ENCODE measurements around the gene ASB4.
"Not testable (repeated sequence)": the region's sequence is repeated elsewhere in the genome, so short reads cannot be mapped to it uniquely, and the experiment has no call there.

The ASB4 gene, protein sequence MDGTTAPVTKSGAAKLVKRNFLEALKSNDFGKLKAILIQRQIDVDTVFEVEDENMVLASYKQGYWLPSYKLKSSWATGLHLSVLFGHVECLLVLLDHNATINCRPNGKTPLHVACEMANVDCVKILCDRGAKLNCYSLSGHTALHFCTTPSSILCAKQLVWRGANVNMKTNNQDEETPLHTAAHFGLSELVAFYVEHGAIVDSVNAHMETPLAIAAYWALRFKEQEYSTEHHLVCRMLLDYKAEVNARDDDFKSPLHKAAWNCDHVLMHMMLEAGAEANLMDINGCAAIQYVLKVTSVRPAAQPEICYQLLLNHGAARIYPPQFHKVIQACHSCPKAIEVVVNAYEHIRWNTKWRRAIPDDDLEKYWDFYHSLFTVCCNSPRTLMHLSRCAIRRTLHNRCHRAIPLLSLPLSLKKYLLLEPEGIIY

GRCh38 chr7:95485391-95486123 lies at the start of gene ASB4:
Gene ASB4, plus strand, starts transcription at chr7:95485943. Its CDS starts 29 bp downstream, at chr7:95485972.
- no peak for DNase-seq (ENCODE audit: low read depth)

- DNase-seq (ENCODE audit: low read depth): no peak
Observed at GRCh38 chr7:95436407-95436806, 49.3 kb upstream of the ASB4 start.

DNA sequence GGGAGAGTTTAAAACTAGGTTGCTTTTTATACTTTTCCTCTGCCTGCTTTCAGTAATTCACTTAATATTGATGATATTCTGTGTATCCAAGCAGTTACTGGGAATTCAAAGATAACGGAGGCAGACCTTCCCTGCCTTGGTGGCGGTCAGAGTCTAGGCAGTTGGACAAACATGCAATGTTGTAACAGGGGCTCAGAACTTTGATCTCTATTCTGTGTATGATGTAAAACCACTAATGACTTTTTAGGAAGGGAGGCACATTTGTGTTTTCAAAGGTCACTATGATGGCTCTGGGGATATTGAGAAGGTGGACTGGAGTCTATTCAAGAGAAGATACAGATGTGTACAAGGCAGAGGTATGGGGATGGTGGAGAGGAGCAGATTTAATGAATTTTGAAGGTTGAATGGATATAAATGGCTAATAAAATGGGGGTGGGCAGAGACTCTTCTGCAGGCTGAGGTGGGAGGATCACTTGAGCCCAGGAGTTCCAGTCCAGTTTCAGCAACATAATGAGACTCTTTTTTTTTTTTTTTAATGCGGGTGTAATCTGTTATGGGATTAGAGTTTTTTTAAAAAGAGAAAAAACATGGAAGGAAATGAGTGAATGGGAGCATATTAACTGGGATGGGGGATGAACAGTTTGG lies 45.2 kb upstream of the ASB4 start:
- DNase-seq (ENCODE audit: low read depth): no peak

- DNase-seq (ENCODE audit: low read depth): no peak
Observed at GRCh38 chr7:95441042-95441823, 44.5 kb upstream of the ASB4 start.

DNA sequence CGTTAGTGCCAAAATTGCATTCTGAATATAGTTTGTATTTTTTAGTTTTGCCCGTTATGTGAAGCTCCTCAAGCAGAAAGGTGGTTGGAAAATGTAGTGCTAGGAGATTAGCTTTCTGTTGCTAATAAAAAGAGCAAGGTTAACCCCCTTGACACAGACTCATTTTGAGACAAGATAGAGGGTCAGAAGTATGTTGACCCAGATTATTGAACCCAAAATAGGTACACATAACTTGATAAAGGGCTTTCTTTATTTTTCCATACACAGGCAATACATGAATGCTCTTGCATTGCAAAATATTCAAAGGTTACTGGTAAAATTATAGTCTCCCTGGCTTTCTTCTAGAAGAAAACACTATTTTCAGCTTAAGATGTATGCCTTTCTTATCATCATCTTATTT lies 40.9 kb upstream of the ASB4 start:
- no peak for DNase-seq (ENCODE audit: low read depth)

- no peak for DNase-seq (ENCODE audit: low read depth)
Observed at GRCh38 chr7:95446618-95447017, 39.1 kb upstream of the ASB4 start.

DNA sequence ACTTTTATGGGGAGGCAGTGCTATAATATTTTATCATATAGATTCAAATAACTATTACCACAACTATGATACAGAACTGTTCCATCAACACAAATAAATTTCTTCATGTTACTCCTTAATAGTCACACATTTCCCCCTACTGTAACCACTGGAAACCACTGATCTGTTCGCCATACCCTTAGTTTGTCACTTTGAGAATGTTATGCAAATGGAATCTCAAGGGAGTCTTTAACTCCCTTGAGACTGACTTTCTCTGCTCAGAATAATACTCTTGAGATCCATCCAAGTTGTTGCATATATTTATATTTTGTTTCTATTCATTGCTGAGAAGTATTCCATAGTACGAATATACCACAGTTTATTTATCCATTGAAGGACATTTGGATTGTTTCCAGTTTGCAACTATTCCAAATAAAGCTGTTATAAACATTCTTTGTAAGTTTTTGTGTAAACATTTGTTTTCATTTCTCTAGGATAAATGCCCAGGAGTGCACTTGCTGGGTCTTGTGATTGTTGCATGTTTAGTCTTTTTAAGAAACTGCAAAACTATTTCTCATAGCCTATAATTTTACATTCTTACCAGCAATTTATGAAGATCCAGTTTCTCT lies 31.2 kb upstream of the ASB4 start:
- no peak for DNase-seq (ENCODE audit: low read depth)

- no peak for DNase-seq (ENCODE audit: low read depth)
Observed at GRCh38 chr7:95457947-95458346, 27.8 kb upstream of the ASB4 start.

GRCh38 chr7:95460653-95461052 lies 25.1 kb upstream of the ASB4 start:
- DNase-seq (ENCODE audit: low read depth): not testable (repeated sequence)

DNA sequence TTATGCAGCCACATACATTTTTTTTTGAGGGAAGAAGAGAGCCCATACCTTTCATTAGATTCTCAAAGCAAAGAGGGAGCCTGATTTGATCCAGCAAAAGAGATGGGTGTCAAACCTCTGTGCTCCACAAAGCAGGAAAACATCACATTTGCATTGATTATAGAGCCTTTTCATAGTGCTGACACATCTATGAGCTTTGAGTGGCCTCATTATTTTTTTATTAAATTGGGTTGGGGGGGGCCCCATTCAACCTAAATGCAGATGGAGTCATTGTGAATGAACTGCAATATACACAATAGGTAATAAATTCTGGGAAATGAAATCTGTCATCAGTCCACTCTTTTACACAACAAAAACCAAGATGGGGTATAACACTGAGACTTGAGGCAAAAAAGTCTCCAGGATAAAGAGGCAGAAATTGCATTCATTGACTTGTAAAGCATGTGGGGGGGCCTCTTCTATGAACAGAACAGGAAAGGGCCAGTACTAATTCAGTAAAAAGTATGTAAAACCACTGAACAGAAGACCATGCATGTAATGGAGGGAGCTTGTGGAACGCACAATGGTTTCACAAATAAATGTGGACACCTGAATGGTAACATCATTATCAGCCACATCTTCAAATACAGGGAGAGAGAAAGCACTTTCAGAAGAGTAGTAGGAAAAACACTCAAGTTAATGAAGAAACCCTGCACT lies 17.7 kb upstream of the ASB4 start:
- no peak for DNase-seq (ENCODE audit: low read depth)

- no peak for DNase-seq (ENCODE audit: low read depth)
Observed at GRCh38 chr7:95469187-95469586, 16.6 kb upstream of the ASB4 start.

- no peak for DNase-seq (ENCODE audit: low read depth)
Observed at GRCh38 chr7:95469848-95470247, 15.9 kb upstream of the ASB4 start.

GRCh38 chr7:95470452-95470851 lies 15.3 kb upstream of the ASB4 start:
- no peak for DNase-seq (ENCODE audit: low read depth)

GRCh38 chr7:95471071-95471470 lies 14.7 kb upstream of the ASB4 start:
- DNase-seq (ENCODE audit: low read depth): no peak

- DNase-seq (ENCODE audit: low read depth): no peak
Observed at GRCh38 chr7:95472581-95473161, 13.1 kb upstream of the ASB4 start.

DNA sequence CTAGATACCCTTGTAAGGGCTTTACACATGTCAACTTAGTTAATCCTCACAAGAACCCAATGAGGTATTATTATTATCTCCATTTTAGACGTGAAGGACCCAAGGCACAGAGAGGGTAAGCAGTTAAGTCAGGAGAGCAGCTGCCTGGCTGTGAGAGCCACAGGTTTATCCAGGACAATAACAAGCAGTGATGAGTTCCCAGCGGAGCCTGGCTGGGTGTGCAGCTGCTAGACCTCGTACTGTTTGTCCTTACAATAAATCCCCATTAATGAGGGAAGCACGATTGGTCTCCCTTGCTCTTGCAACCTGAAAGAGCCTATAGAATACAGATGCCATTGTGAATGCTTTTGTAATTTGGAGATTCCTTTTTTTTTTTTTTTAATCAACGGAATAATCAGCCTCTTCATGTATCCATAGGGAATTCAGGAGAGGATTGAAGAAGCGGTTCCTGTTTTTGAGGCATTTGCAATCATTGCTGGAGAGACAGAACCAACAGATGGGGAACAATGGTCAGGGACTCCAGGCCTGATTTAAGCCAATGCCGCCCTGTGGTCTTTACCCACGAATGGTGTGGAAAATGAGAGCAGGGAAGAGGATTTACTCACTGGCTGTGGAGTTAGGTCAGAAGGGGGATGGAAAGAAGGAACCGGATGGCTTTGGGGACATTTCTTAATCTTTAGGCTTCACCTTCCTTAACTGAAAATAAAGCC lies 12.3 kb upstream of the ASB4 start:
- DNase-seq (ENCODE audit: low read depth): no peak

- DNase-seq (ENCODE audit: low read depth): no peak
Observed at GRCh38 chr7:95476072-95476847, 9.5 kb upstream of the ASB4 start.

- DNase-seq (ENCODE audit: low read depth): peak; percentile 17
Observed at GRCh38 chr7:95476904-95477594, 8.7 kb upstream of the ASB4 start.

All from HS-27A (cell line).